C4-2B (cell line): ENCODE data around the gene SPTBN5.

ENCODE experiments used
- ZFX ChIP-seq: fragments of 450-650 bp; IDR thresholded peaks from 2 replicates; pipeline ENCODE4 v1.6.1; 2017
- TF ChIP-seq, protein P1 (sequence below): fragments of 450-650 bp; conservative IDR thresholded peaks from 2 replicates; pipeline ENCODE4 v1.5.1; 2017; ENCODE audit warnings: mild to moderate bottlenecking

DNA sequence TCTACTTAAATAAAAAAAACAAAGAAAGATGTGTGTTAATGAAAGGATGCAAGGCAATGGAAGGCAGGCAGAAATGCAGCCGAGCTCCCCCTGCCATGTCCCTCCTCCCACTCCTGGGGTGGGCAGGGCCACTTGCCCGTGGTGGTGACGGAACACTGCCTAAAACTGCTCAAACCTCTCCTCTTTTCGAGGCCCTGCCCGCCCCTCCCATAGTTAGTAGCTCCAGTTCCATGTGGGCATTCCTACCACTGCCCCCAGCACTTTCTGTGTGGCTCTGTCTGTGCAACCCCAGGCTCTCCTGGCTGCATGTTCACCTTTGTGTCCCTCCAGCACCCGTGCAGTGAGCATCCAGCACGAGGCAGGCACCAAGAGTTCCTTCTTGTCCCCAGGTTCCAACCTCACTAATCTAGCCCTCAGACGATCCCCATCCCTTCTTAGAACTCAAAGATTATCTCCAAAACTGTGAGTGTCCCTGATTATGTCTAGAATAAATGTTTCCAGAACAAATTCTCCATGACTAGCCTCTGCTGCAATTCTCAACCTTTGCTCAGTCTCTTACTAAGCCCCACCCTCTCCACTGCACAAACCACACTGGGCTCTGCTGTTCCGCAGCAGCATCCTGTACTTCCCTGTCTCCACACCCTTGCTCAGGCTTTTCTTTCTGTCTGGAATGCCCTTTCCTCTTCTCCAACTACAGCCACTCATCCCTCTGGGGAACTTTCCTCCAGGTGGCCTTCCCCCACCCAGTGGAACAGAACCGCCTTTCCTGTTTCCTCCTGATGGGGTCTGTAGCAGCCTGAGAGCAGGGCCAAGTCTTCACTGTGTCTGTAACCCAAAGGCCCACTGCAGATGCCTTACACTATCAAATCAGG is 32.6 kb upstream of the SPTBN5 start:
- TF ChIP-seq, protein P1, sequence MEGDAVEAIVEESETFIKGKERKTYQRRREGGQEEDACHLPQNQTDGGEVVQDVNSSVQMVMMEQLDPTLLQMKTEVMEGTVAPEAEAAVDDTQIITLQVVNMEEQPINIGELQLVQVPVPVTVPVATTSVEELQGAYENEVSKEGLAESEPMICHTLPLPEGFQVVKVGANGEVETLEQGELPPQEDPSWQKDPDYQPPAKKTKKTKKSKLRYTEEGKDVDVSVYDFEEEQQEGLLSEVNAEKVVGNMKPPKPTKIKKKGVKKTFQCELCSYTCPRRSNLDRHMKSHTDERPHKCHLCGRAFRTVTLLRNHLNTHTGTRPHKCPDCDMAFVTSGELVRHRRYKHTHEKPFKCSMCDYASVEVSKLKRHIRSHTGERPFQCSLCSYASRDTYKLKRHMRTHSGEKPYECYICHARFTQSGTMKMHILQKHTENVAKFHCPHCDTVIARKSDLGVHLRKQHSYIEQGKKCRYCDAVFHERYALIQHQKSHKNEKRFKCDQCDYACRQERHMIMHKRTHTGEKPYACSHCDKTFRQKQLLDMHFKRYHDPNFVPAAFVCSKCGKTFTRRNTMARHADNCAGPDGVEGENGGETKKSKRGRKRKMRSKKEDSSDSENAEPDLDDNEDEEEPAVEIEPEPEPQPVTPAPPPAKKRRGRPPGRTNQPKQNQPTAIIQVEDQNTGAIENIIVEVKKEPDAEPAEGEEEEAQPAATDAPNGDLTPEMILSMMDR, result no peak
- TF ChIP-seq ZFX, result no peak
